Measurements from ENCODE around the gene FBXL3.
A peak's percentile ranks its signal among the peaks of the same experiment; 100 is the strongest.

Gene FBXL3

DNA sequence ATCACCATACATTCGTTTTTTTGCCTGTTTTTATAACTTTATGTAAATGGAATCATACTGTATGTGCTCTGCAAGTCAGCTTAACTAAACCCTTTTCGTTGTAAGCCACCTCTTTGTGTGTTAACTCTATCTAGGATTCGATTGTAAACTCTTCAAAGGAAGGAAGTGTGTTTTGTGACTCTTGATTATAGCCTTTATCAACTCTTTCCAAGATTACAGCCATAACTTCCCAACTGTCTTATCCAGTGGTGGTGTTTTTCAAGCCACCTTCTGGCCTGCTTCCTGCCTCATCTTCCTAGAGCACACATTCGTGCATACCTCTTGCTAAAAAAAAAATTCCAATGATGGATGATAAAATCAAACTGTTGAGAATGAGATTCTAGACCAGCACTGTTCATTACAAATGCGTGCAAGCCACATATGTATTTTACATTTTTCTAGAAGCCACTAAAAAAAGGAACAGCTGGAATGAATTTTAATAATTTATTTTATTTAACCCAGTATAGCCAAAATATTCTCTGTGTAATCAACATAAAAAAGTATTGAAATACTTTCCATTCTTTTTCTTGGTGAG, 12.0 kb upstream of the FBXL3 start:
- no peak for TF ChIP-seq POLR2A (IDR thresholded peaks at IDR 0.05; ENCODE audit: low read depth, low read length)
- FAIRE-seq (no peak), DNase-seq (ENCODE audit: insufficient read length, low spot score) (no peak)

- TF ChIP-seq POLR2A (IDR thresholded peaks at IDR 0.05; ENCODE audit: low read depth, low read length): no peak
- FAIRE-seq (no peak), DNase-seq (ENCODE audit: insufficient read length, low spot score) (no peak)
Measured at GRCh38 chr13:77036279-77036678, 9.3 kb upstream of the FBXL3 start.

- FAIRE-seq: peak; percentile 81
- peak; percentile 30 for DNase-seq (ENCODE audit: insufficient read length, low spot score)
- TF ChIP-seq POLR2A (IDR thresholded peaks at IDR 0.05; ENCODE audit: low read depth, low read length): no peak
Measured at GRCh38 chr13:77034881-77035280, 7.9 kb upstream of the FBXL3 start.

GRCh38 chr13:77033717-77034302, 6.9 kb upstream of the FBXL3 start:
- FAIRE-seq (no peak), DNase-seq (ENCODE audit: insufficient read length, low spot score) (no peak)
- TF ChIP-seq POLR2A (IDR thresholded peaks at IDR 0.05; ENCODE audit: low read depth, low read length): no peak

DNA sequence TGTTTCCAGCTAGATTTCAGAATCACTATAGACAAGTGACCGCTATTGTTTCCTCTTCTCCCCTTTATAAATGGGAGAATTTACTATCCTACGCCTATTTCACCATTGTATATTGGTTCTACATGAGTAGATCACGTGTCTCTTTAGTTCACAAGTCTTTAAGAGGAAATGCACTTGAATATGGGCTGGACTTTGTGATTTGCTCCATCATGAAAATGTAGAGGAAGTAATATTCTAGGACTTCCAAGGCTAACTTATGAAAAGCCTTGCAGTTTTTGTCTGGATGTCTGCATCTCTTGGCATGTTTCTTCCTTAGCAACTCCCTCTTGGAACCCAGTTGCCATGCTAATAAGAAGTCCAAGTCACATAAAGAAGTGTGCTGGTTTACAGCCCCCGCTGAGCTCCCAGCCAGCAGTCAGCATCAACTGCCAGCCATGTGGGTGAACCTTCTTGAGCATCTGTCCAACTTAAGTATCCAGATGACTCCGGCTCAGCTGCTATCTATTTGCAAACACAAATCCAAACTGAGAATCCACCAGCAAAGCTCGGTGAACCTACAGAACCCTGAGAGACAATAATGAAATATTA, 4.8 kb upstream of the FBXL3 start:
- DNase-seq (ENCODE audit: insufficient read length, low spot score): no peak
- no peak for FAIRE-seq
- TF ChIP-seq POLR2A (IDR thresholded peaks at IDR 0.05; ENCODE audit: low read depth, low read length): no peak

DNA sequence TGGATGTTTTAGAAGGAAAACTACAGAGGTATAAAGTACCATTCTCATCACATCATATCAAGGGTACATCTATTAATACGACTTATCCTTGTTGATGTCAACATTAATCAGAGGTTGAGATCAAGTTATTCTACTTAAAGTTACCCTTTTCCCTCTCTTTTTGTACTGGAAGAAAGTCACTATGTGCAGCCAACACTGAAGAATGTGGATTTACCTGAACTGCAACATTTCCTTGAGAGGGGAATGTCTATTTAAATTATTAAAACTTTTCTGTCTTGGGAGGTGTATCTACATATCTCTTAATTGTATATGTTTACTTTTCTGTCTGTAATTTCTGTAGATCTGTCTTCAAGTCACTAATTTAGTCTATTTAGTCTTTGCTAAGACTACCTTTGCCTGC, 2.5 kb upstream of the FBXL3 start:
- FAIRE-seq: no peak
- no peak for TF ChIP-seq POLR2A (IDR thresholded peaks at IDR 0.05; ENCODE audit: low read depth, low read length)
- no peak for DNase-seq (ENCODE audit: insufficient read length, low spot score)

DNA sequence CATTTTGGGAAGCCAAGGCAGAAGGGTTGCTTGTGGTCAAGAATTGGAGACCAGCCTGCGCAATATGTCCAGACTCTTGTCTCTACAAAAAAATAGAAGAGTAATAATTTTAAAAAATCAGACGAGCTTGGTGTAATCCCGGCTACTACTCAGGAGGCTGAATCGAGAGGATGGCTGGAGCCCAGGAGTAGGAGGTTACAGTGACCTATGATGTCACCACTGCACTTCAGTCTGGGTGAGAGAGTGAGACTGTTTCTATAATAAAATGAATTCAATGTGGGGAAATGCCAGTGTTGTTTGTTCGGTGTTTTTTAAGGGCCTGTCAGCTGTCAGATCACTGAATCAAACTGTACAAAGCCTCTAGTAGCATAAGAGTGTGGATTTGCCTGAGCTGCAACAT, 1.2 kb upstream of the FBXL3 start:
- no peak for DNase-seq (ENCODE audit: insufficient read length, low spot score)
- FAIRE-seq: peak; percentile 86
- no peak for TF ChIP-seq POLR2A (IDR thresholded peaks at IDR 0.05; ENCODE audit: low read depth, low read length)

DNA sequence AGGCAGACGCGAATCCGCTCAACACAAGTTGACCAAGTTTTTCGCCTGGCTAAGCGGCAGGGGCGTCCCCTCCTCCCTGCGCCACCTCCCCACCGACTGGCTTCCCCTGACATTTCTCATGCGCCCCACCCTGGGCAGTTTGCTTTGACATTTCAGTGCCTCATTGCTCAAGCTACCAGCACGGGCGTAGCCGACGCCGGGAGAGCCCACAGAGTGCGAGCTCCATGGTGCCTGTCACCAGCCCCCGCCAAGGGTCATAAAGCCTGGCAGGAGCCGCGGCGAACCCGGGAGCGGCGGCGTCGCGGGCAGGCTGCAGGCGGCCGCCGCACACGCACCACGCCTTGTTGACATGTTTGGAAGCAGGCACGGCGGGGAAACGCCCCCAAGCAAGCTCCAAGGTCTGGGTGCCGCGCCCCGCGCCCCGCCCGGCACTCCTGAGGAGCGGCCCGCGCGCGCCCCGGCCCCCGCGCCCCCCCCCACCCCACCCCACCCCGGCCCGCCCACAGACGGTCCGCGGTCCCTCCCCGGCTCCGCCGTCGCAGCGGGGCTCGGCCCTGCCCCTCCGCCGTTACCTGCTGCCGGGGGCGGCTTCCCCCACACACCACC, 601 bp downstream of the FBXL3 start:
- TF ChIP-seq POLR2A (IDR thresholded peaks at IDR 0.05; ENCODE audit: low read depth, low read length): no peak
- DNase-seq (ENCODE audit: insufficient read length, low spot score) (peak; percentile 44), FAIRE-seq (no peak)

DNA sequence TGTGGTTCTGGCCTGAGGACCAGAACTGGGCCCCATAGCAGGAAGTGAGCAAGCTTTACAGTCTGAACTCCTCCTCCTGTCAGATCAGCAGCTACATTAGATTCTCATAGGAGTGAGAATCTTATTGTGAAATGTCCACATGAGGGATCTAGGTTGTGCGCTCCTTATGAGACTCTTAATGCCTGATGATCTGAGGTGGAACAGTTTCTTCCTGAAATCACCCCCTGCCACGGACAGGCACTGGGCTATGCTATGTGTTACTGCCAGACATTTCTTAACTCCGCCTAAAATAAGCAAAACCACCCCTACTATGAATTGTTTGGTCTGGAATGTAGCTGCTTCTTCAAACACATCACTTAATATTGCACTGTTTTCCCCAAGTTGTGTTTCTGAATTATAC, 4.6 kb downstream of the FBXL3 start:
- FAIRE-seq (peak; percentile 48), DNase-seq (ENCODE audit: insufficient read length, low spot score) (no peak)
- TF ChIP-seq POLR2A (IDR thresholded peaks at IDR 0.05; ENCODE audit: low read depth, low read length): no peak

GRCh38 chr13:77019756-77020155, 7.2 kb downstream of the FBXL3 start:
- FAIRE-seq (no peak), DNase-seq (ENCODE audit: insufficient read length, low spot score) (no peak)
- TF ChIP-seq POLR2A (IDR thresholded peaks at IDR 0.05; ENCODE audit: low read depth, low read length): no peak

- FAIRE-seq (no peak), DNase-seq (ENCODE audit: insufficient read length, low spot score) (no peak)
- no peak for TF ChIP-seq POLR2A (IDR thresholded peaks at IDR 0.05; ENCODE audit: low read depth, low read length)
Measured at GRCh38 chr13:77016888-77017623, 9.9 kb downstream of the FBXL3 start.

DNA sequence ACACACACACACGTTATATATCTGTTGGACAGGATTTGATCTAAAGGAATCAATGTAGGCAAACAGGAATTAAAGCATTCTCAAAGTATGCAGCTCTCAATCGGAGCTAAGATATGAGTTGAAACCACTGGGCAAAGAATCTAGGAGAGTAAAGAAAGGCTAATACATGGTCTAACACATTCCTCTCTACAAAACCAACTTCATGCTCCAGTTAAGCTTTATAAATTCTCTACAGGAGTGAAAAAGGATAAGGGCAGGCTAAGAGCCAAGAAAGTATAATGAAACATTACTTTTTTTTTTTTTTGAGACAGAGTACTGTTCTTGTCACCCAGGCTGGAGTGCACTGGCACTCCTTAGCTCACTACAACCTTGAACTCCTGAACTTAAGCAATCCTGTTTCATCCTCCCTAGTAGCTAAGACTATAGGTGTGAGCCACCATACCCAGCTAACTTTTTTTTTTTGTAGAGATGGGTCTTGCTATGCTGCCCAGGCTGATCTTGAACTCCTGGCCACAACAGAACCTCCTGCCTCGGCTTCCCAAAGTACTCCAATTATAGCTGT, 10.6 kb downstream of the FBXL3 start:
- no peak for TF ChIP-seq POLR2A (IDR thresholded peaks at IDR 0.05; ENCODE audit: low read depth, low read length)
- FAIRE-seq (no peak), DNase-seq (ENCODE audit: insufficient read length, low spot score) (no peak)

- FAIRE-seq: no peak
- DNase-seq (ENCODE audit: insufficient read length, low spot score): no peak
- TF ChIP-seq POLR2A (IDR thresholded peaks at IDR 0.05; ENCODE audit: low read depth, low read length): no peak
Measured at GRCh38 chr13:77014906-77015685, 11.9 kb downstream of the FBXL3 start.
